Measurements from ENCODE around the gene PRXL2A.

The PRXL2A gene

DNA sequence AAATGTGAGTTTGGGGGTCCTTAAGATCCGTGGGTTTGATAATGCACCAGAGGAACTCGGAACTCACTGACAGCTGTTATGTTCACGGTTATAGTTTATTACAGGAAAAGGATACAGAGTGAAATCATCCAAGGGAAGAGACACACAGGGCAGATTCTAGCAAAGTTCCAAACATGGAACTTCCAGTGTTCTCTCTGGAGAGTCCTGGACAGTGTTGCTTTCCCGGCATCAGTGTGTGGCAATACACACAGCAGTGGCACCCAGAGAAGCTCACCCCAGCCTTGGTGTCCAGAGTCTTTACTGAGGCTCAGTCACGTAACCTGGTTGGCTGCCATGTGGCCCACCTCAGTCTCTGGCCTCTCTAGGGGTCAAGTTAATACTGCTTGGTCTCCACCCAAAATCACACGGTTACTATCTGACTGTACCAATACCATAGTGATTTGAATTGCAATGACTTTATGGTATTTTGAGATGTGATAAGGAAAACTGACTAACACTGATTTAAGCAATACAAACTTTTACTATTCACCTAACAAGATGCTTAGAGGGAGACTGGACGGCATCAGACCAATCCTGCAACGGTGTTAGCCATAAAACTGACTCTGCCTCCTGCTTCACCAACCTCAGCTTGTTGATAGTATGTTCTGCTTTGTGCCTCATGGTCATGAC, 8.1 kb upstream of the PRXL2A start:
- TF ChIP-seq, protein P1, sequence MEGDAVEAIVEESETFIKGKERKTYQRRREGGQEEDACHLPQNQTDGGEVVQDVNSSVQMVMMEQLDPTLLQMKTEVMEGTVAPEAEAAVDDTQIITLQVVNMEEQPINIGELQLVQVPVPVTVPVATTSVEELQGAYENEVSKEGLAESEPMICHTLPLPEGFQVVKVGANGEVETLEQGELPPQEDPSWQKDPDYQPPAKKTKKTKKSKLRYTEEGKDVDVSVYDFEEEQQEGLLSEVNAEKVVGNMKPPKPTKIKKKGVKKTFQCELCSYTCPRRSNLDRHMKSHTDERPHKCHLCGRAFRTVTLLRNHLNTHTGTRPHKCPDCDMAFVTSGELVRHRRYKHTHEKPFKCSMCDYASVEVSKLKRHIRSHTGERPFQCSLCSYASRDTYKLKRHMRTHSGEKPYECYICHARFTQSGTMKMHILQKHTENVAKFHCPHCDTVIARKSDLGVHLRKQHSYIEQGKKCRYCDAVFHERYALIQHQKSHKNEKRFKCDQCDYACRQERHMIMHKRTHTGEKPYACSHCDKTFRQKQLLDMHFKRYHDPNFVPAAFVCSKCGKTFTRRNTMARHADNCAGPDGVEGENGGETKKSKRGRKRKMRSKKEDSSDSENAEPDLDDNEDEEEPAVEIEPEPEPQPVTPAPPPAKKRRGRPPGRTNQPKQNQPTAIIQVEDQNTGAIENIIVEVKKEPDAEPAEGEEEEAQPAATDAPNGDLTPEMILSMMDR (IDR thresholded peaks at IDR 0.05), result no peak
- Histone ChIP-seq H3K27ac (no peak overlapping the region), H3K4me3 (no peak overlapping the region)
- DNase-seq (ENCODE audit: low spot score), result no peak

DNA sequence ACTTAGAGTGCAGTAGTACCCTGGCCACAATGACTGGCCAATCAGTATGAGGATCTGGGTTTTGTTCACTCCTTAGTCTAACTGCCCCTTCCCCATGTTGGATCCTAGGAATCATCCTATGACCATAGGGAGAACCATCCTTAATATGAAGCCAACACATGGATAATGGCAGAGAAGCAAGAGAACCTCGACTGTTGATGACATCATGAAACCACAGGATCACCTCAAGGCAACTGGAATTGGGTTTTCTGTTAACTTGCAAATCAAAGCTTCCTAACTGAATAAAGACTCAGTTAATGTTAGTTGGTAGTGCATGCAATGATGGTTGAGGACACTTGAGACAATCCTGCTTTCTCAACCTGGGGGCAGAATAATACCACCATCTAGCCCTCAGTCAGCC, 3.3 kb upstream of the PRXL2A start:
- Histone ChIP-seq H3K4me3 (no peak overlapping the region), H3K27ac (no peak overlapping the region)
- no peak for DNase-seq (ENCODE audit: low spot score)
- TF ChIP-seq, protein P1 (IDR thresholded peaks at IDR 0.05), result no peak

DNA sequence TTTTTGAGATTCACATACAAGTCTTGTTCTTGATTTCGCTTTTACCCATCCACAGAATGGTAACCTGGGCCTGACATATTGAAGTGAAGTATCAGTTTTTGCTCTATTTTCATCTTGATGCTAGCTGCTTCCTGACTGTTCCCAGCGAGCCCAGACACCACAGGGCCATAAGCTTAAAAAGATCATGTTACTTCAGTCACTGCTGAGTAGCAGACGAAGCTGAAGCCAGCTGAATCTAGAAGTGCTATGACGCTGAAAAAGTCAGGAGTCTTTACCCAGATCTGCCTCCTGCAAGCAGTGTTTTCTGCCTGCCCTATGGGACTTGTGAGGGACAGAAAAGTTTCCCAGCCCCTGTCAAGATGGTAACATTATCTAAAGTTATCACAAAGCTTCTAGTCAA, 2.7 kb upstream of the PRXL2A start:
- no peak for DNase-seq (ENCODE audit: low spot score)
- Histone ChIP-seq H3K4me3 (no peak overlapping the region), H3K27ac (no peak overlapping the region)
- TF ChIP-seq, protein P1 (IDR thresholded peaks at IDR 0.05), result no peak

DNA sequence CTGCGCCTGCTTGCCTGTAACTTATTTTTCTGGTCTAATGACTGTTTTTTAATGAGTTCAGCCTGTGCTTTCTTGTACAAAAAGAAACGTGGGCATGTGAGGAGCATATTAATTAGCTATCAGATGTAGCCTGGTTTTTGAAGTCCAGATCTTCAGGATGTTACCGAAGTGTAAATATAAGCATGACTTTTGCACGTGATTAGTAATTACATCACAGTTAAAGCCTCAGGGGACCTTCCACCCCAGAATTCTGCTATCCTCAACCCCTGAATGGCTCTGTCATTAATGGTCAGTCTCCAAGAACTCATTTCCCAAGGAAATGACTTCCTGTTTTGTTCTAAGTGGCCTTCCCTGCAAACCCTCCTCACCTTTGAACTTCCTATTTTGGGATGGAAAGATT, 2.1 kb upstream of the PRXL2A start:
- H3K27ac ChIP-seq, result no peak overlapping the region
- H3K4me3 ChIP-seq, result no peak overlapping the region
- TF ChIP-seq, protein P1 (IDR thresholded peaks at IDR 0.05), result no peak
- DNase-seq (ENCODE audit: low spot score), result no peak

DNA sequence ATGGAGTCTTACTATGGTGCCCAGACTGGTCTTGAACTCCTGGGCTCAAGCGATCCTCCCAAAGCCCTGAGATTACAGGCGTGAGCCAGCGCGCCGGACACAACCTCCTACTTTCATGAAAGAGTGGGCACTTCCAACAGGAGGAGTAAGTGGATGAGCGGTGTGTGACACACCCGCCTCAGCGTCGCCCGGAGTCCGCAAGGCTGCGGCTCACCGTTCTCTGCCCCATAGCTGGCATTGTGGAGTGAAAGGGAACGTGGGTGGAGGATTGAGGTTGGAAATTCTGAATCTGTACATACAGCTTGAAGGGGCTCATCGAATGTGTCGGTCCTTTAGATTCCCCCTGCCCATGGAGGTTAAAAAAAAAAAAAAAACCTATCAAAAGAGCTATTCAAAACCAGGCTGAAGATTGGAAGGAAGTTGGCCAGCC, 524 bp upstream of the PRXL2A start:
- peak overlapping the region; percentile 90 for H3K4me3 ChIP-seq
- H3K27ac ChIP-seq, result peak overlapping the region; percentile 54 to 73
- TF ChIP-seq, protein P1 (IDR thresholded peaks at IDR 0.05), result no peak
- DNase-seq (ENCODE audit: low spot score), result no peak

DNA sequence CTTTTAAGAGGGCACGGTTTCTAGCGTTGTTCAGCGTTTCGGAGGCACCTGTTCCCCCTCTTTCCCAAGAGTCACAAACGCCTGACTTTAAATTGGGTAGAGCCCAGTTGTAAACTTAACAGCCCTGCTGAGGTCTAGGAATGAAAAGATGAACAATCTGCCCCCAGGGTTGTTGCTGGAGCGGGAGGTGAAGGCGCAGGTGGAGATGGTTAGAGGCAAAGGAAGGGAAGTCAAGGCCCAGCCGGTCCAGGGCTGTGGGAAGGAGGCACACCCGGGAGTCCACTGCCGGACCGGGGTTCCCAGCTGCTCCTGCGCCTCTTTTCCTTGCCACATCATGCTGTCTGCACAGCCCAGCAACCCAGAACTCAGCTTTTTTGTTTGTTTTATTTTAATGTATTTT, 770 bp downstream of the PRXL2A start:
- Histone ChIP-seq H3K4me3 (peak overlapping the region; percentile 90), H3K27ac (peak overlapping the region; percentile 54 to 73)
- TF ChIP-seq, protein P1 (IDR thresholded peaks at IDR 0.05), result no peak
- no peak for DNase-seq (ENCODE audit: low spot score)

DNA sequence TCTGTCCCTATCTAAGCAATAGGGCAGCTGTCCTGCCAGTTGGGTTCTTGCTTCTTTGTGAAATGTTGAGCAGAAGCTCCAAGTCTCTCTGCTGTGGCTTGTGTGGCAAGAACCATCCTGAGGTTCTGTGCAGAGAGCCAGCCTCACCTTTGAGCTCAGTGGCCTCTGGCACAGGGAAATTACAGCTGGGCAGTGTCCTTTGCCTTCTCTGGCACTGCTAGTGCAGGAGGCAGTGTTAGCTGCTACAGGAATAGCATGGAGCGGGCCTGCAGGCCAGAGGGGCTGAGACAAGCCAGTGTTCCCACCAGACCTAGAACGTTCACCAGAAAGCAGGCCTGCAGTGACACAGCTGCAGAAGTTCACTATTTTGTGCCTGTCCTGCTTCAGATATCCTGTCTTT, 1.8 kb downstream of the PRXL2A start:
- Histone ChIP-seq H3K4me3 (no peak overlapping the region), H3K27ac (no peak overlapping the region)
- TF ChIP-seq, protein P1 (IDR thresholded peaks at IDR 0.05), result no peak
- no peak for DNase-seq (ENCODE audit: low spot score)
